D721Med (cell line): ENCODE data around the gene IGLL5.

Experiments
- DNase-seq: peaks from one replicate; pipeline ENCODE4 v3.0.0; 2011; ENCODE audit warnings: low spot score; ENCODE audit not compliant: insufficient read length
- FAIRE-seq: peaks from 2 replicates; lab custom pipeline; 2011; peaks lifted over from hg19 to GRCh38; lab: Jason Lieb, UNC
- TF ChIP-seq, protein P1 (sequence below): IDR thresholded peaks from 2 replicates; pipeline ENCODE4 v1.5.1; 2012; ENCODE audit warnings: mild to moderate bottlenecking, control low read depth; ENCODE audit not compliant: insufficient read depth; ENCODE audit errors: missing control alignments

The IGLL5 gene

DNA sequence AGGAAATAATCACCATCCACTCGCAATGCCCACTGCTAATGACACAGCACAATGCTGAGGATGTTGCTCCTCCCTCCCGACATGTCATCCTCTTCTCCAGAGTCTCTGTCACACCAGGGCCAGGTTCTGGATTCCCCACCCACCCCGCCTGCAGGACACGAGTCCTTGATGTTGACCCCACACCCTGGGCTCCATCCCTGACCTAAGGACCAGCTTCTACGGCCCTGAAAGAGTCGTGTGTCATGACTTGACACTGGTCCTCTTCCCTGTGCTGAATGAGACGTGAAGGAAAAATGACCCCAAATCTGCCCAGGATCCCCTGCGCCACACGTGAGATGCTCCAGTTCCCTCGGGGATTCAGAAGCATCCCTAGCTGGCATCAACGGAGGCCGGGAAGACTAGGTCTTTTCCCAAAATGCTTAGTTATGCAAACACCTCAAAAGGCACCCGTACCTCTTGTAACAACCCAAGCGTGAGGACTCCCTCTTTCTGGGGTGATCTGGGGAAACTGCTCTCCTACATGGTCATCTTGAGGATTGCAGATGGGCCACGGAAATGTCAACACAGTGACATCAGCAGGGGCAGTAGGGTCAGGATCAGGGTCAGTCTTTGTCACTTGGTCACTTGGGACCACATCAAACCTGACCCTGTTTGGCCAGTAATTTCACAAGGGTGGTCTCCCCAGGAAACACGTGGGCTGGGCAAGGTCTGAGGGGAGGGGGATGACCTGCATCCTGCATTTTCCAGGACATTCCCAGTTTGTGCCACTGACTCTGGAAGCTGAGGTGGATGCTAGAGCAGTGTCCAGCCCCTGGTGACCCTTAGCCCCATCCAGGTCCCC is 42.0 kb downstream of the IGLL5 start:
- no peak for FAIRE-seq
- TF ChIP-seq, protein P1, sequence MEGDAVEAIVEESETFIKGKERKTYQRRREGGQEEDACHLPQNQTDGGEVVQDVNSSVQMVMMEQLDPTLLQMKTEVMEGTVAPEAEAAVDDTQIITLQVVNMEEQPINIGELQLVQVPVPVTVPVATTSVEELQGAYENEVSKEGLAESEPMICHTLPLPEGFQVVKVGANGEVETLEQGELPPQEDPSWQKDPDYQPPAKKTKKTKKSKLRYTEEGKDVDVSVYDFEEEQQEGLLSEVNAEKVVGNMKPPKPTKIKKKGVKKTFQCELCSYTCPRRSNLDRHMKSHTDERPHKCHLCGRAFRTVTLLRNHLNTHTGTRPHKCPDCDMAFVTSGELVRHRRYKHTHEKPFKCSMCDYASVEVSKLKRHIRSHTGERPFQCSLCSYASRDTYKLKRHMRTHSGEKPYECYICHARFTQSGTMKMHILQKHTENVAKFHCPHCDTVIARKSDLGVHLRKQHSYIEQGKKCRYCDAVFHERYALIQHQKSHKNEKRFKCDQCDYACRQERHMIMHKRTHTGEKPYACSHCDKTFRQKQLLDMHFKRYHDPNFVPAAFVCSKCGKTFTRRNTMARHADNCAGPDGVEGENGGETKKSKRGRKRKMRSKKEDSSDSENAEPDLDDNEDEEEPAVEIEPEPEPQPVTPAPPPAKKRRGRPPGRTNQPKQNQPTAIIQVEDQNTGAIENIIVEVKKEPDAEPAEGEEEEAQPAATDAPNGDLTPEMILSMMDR: no peak
- no peak for DNase-seq

DNA sequence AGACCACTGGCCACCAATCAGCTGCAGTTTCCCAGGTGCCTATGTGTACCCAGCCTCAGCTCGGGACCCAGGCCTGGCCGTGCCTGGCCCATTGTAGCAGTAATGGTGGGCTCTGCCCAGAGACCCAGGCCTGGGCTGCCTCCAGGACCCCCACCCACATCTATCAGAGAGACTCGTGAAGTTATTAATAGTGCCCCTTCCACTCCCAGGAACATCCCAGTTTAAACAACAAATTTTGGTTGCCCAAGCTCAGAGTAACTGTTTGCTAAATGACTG is 42.5 kb downstream of the IGLL5 start:
- no peak for DNase-seq
- TF ChIP-seq, protein P1: no peak
- FAIRE-seq: no peak

DNA sequence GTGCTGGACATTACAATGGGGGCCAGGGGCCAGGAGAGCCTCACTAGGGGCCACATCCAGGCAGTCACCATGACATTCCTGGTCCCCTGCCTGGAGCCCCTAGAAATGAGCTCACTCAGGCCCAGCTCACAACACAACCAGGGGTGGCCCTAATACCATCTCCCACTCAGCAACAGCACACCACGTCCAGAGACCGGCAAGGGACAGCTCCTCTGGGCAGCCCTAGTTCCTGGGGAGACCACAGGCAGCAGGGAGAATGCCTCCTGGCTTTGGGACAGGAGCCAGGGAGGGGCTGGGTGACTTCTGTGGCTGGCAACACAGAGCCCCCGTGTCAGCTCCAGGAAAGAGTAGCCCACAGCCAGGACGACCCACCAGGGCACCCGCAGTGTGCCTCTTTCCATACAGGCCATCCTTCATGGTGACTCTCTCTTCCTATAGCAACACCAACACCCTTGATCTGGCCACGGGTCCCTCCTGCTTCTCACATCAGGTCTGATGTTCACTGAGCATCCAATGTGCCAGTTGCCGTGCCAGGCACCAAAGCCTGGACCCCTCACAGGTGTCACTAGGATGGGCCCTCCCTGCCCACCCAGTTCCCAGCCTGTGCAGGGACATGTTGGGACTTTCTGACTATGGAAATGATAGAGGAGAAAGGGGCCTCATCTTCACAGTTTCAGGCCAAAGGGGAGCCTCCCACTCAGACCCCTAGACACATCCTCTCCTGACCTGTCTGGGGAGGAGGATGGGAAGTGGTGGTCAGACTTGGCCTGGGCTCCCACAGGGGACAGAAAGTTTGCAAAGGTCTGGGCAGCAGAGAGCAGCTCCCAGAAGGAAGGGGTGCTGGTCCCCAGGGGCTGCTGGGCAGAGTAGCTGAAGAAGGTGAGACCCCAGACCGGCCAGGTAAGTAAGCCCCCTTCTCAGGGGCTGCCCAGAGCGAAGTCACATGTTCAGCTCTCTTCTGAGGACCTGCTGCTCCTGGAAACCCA is 43.2 kb downstream of the IGLL5 start:
- FAIRE-seq (no peak), DNase-seq (no peak)

DNA sequence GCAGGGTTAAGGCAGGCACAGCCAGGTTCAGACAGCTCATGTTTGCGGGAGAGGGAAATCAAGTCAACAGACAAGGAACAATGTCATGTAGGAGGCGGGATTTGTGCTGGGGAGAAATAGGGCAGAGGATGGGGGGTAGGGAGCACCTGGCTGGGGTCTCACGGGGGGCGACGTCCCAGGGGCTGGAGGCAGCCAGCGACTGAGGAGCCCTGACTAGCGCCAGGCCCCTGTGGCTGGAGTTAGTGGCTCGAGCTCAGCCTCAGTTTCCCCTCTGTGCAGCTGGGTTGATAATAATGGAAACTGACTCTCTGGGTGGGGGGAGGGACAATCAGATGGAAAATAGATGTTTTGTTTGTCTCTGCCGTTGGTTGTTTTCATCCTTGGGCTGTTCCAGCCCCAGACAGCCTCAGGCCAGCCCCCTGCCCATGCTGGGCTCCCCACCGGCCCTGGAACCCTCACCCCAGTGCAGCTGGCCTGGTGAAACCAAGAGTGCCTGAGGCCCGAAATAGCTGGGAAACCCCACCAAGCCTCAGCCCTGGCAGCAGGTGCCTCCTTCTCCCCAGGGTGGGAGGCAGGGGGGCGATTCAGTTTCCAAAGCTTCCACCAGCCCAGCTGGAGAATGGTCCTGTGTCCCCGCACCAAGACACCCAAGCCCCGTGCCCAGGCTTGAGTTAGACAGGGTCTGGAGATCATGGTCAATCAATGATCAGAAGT is 44.1 kb downstream of the IGLL5 start:
- no peak for DNase-seq
- TF ChIP-seq, protein P1: no peak

More for the DNA sequence above, 43.2 kb downstream of the IGLL5 start:
- TF ChIP-seq, protein P1: no peak

DNA sequence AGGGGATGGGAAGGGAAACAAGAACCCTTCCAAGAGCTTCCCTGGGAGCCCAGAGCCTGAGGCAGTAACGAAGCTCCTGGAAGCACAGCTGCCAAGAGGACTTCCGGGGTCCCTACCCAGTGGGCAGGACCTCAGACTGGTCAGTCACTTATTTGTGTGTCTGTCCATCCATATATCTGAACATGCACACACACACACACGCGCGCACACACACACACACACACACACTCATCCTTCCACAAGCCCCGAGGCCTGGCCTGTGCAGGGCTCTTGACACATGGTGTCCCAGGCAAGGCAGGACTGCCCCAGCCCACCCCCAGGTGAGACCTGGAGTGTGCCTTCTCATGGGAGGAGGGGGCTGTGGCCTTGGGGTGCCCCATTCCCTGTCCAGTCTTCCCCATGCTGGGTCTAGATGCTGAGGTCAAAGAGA is 44.9 kb downstream of the IGLL5 start:
- TF ChIP-seq, protein P1: no peak
- DNase-seq: no peak
- FAIRE-seq: no peak

More for the DNA sequence above, 44.1 kb downstream of the IGLL5 start:
- FAIRE-seq: no peak

DNA sequence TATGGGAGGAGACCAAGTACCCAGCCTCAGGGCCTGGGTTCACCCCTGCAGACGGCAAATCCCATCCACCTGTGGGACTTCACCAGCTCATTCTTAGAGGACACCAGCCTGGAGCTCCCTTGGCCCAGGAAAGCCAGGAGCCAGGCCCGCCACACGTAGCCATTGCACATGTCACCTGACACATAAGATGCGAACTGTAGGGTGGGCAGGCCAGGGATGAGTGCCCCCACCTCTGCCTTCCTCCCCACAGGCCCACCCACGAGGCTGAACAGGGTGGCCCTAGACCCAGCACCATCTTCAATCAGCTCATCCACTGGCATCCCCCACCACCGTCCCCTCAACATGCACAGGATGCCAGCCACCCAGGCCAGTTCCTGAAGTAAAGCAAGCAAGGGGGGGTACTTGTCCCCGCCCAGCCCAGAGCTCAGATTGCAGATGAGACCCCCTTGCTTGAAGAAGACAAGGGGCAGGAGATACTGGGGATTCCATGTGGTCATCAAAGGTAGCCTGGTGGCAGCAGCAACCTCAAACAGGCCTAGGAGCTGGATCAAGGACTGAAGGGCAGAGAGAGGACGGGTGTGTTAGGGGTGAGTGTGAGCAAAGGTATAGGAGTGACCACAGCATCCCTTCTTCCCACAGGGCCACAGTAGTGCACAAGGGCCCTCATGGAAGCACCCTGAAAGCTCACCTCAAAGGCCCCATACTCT is 45.6 kb downstream of the IGLL5 start:
- no peak for FAIRE-seq

More for the DNA sequence above, 45.6 kb downstream of the IGLL5 start:
- no peak for DNase-seq
- TF ChIP-seq, protein P1: no peak
